Sigmoid colon (tissue), 4 donors: ENCODE results near the gene SLC25A19.

ENCODE experiments used
- POLR2A ChIP-seq, 2 donors: fragments of 450-650 bp; IDR thresholded peaks; one replicate each; pipeline ENCODE4 v1.6.1; 2016; ENCODE audit warnings: antibody characterized with exemption in 2 of 2, mild to moderate bottlenecking in 2 of 2, moderate library complexity in 2 of 2
- POLR2AphosphoS5 ChIP-seq, 4 donors: sonication (generic); formaldehyde crosslinking; IDR thresholded peaks; one replicate each; pipeline ENCODE4 v1.6.1; 2017; ENCODE audit warnings: antibody characterized with exemption in 4 of 4
- TF ChIP-seq, protein P1 (sequence below), 4 experiments: fragments of 450-650 bp in 3 of 4; fragments of 200-600 bp in 1 of 4; IDR thresholded peaks; one replicate each; pipeline ENCODE4 v1.5.1; 2016 to 2019; ENCODE audit warnings: antibody characterized with exemption in 4 of 4, mild to moderate bottlenecking in 3 of 4, moderate library complexity in 2 of 4

DNA sequence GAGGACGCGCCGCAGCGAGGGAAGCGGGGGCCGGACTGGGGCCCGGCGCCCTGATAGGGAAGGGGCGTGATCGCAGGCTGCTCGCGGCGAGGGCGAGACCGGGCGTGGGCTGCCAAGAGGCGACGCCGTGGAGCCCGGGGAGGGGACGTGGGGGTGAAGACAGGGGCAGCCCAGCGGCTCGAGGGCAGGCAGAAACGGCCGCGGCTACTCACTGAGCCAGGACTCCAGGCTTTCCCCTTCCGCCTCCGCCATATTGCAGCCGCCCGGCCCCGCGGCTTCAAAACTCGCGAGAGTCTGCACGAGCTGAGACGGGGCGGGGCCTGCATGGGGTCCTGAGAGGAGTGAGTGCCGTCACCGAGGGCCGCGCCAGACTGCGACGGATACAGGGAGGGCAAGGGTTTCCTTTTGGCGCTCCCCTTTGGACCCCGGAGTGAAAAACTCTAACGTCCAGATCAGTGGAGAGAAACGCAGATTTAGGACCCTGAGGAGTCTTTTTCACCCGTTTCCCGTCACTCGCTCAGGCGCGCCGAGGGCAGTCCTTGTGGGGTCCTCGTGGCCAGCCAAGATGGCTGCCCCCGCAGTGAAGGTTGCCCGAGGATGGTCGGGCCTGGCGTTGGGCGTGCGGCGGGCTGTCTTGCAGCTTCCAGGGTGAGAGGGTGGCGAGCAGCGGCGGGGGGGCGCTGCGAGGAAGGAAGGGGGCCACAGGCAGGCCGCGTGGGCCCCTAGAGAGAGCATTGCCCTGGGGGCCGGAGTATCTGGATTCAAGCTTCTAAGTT, 27.7 kb downstream of the SLC25A19 start, which contains the start of the genes GGA3 and MRPS7:
- TF ChIP-seq POLR2A (IDR thresholded peaks at IDR 0.05) (peak; percentile 53 to 67), POLR2AphosphoS5 (IDR thresholded peaks at IDR 0.05) (peak; percentile 59 to 85 (median 75))
- TF ChIP-seq, protein P1, sequence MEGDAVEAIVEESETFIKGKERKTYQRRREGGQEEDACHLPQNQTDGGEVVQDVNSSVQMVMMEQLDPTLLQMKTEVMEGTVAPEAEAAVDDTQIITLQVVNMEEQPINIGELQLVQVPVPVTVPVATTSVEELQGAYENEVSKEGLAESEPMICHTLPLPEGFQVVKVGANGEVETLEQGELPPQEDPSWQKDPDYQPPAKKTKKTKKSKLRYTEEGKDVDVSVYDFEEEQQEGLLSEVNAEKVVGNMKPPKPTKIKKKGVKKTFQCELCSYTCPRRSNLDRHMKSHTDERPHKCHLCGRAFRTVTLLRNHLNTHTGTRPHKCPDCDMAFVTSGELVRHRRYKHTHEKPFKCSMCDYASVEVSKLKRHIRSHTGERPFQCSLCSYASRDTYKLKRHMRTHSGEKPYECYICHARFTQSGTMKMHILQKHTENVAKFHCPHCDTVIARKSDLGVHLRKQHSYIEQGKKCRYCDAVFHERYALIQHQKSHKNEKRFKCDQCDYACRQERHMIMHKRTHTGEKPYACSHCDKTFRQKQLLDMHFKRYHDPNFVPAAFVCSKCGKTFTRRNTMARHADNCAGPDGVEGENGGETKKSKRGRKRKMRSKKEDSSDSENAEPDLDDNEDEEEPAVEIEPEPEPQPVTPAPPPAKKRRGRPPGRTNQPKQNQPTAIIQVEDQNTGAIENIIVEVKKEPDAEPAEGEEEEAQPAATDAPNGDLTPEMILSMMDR (IDR thresholded peaks at IDR 0.05) = no peak
